Activated T-cell treated with anti-CD3 and anti-CD28 coated beads for 4 hours (primary cell): ENCODE measurements around the gene SELENOO.
A peak's percentile ranks its signal among the peaks of the same experiment; 100 is the strongest.
"Not testable (repeated sequence)": the region's sequence is repeated elsewhere in the genome, so short reads cannot be mapped to it uniquely, and the experiment has no call there.

Experiments used
- DNase-seq: peaks from one replicate; pipeline ENCODE4 v3.0.0-alpha.2; 2020

SELENOO gene, protein sequence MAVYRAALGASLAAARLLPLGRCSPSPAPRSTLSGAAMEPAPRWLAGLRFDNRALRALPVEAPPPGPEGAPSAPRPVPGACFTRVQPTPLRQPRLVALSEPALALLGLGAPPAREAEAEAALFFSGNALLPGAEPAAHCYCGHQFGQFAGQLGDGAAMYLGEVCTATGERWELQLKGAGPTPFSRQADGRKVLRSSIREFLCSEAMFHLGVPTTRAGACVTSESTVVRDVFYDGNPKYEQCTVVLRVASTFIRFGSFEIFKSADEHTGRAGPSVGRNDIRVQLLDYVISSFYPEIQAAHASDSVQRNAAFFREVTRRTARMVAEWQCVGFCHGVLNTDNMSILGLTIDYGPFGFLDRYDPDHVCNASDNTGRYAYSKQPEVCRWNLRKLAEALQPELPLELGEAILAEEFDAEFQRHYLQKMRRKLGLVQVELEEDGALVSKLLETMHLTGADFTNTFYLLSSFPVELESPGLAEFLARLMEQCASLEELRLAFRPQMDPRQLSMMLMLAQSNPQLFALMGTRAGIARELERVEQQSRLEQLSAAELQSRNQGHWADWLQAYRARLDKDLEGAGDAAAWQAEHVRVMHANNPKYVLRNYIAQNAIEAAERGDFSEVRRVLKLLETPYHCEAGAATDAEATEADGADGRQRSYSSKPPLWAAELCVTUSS

DNA sequence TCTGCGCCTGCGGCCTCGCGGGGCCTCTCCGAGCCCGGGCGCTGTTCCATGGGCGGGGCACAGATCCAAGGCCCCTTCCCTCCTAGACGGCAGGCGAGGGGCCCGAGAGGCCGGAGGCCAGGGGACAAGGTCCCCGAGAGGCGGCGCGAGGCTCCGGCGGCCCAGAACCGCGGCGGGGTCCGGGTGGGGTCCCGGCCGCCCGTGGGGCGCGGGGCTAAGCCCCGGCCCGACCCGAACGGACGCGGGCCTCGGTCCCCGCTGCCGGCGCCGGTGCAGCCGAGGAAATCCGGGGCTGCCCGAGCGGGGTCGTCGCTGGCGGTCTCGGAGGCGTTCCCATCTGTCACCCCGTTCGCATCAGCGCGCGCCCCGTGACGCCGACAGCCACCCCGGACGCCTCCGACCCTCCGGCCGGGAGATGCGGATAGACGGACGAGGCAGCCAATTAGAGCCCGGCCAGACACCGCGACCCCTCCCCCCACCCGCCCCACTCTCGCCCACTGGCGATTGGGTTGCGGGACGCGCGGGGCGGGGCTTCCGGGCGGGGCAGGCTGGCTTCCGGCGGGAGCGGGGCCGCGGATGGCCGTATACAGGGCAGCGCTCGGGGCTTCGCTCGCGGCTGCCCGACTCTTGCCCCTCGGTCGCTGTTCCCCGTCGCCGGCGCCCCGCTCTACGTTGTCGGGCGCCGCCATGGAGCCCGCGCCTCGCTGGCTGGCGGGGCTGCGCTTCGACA lies at the start of gene SELENOO:
Gene SELENOO, plus strand, starts transcription at position 551 of the 730 bp plus-strand sequence. Its CDS starts 26 bp downstream, at position 577.
- peak; percentile 82 for DNase-seq

DNA sequence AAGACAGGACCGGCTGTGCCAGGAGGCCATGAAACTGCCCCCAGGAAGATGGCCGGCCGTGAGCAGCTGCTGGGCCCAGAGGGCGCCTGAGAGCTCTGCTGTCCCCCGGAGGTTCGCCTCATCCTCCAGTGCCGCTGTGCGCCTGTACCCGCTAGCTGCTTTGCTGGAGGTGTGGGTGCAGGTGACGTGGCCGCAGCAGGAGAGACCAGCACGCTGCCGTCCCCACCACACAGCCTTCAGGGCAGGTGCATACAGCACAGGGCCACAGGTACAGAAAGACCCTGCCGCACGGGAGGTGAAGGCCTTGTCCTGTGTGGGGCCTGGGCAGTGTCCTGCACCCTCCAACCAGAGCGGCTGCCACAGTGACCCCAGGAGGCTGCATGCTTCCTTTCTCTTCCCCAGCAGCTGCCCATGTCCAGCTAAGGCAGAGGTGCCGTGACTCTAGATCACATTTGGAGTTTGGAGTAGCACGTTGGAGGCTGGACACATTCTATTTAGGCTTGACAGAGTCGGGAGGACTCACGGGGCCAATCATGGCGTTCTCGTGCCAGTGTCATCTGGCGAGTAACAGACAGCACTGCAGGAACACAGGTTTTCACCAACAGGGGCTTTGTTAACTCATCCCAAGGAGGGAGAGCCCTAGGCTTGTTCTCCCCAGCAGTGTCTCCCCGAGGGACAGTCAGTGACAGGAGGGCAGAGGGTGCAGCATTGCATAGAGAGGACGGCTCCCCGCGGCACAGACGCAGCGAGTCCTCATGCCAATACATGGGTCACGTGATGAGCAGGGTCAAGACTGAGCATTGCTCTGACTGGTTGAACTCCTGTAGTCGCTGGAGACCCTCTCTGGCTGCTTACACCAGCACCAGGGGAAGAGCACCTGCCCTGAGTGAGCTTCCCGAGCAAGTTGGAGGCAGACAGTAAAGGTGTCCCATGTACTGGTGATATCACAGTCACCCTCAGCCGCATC lies 49.0 kb upstream of the SELENOO start:
- no peak for DNase-seq

DNA sequence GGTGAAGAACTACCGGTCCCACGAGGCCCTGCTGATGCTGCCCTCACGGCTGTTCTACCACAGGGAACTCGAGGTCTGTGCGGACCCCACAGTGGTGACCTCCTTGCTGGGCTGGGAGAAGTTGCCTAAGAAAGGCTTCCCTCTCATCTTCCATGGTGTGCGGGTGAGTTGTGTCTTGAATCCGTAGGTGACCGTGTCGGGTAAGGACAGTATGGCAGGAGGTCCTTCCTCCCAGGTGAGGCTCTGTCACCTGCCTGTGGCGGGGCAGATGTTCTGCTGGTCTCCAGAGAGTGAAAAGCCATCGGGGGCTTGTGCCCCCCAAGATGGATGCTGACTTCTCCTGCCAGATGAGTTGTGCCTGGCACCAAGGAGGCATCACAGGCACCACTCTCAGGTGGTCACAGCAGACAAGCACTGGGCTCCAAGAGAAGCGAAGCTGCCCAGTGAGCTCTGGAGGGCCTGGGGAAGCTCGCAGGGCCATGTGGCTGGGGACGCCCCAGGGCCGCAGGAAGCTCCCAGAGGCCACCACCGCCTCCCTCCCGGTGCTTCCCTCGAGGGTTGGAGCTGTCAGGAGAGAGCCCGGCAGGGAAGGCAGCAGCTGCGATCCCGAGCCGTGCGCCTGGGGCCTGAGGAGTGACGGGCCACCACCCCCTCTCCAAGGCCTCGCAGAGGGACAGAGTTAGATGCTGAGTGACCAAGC lies 47.6 kb upstream of the SELENOO start:
- DNase-seq, result no peak

DNA sequence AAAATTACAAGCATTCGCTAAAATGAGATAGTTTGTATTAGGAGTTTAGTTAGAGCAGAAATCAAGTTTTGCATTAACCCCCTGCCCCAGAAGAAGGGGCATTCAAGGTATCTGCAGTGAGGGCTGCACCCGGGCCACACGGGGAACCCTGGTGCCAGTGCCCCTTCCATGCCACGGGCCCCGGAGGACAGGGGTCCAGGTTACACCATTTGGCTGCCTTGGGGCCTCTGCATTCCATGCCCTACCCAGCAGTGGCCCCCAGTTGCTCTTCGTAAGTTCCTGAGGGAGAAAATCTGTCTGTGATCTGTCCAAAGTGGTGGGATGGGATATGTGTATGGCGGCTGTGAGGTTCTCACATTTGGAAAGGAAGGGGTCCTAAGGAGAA lies 47.1 kb upstream of the SELENOO start:
- DNase-seq, result no peak

DNA sequence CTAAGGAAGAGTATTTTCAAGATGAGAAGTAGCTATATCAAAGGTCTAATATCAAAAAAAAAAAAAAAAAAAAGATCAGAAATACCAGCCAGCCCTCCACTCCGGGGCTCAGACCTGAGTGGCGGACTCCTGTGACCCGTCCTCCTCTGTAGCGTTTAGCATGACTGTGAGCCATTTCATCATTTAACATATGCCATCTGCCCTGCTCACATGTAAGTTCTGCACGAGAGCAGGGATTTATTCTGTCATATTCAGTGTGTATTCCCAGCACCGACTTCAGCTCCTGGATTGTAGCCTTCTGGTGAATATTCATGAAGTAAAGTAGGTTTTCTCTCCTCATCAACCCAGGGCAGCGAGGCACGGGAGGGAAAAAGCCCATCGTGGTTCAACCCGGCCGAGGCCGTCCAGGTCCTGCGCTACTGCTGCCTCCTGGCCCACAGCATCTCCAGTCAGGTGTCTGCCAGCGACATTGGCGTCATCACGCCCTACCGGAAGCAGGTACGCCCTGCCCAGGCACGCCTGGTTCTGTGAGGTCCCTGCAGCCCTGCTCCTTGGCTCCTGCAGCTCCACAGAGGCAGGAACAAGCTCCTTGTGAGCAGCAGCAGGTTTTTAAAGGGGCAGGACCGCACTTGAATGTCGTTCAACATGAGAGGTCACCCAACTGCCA lies 43.0 kb upstream of the SELENOO start:
- DNase-seq, result no peak

DNA sequence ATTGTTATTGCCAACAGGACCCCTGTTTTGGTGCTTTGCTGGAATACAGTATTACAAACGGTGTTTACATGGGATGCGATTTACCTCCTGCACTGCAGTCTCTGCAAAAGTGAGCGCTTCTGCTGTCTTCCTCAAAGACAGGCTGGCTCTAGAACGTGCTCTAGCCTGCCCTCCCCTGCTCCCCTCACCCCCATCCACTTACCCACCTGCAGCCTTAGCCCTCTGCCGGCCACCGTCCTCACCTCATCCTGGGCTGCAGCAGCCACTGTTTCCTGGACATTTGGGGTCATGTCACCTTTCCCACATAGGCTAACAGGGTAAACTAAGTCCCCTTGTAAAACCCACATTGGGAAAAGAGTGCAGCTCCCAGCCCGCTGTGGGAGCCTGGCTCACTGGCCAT lies 39.9 kb upstream of the SELENOO start:
- DNase-seq, result no peak

DNA sequence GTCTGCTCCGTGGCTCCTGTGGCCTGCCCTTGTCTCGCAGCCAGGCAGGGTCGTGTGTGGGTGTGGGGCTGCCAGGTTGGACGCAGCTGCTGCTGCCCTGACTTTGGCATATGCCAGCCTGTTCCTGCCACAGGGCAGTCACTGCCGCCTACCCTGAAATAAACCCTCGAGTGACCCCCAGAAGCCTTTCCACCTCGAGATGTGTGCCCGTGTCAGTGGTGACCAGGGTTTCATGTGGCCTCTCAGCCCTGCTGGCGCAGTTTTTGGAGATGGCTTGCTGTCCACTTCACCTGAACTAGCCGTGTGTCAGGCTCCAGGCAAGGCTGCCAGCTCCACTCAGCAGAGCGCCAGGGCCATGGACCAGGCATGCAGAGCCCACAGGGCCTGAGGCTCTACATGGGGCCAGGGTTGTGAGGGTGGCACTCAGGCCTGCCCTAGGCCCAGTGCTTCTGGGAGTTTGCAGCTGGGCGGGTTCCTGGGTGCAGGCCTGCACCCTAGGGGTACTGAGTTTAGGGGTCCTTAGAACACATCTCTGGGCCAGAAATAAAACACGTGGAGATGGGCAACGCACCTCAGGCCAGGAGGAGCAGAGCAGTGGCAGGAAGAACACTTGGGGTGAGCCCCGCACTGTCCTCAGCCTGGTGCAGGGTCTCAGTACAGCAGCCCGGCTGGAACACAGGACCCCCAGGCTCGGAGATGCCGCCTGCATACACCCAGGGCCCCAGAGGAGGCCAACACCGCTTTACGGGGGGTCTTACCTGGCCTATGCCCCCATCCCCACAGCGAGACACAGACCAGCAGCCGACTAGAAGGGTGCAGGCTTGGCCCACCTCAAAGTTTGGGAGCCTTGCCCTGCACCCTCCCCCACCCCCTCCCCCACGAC lies 39.1 kb upstream of the SELENOO start:
- DNase-seq, result no peak

DNA sequence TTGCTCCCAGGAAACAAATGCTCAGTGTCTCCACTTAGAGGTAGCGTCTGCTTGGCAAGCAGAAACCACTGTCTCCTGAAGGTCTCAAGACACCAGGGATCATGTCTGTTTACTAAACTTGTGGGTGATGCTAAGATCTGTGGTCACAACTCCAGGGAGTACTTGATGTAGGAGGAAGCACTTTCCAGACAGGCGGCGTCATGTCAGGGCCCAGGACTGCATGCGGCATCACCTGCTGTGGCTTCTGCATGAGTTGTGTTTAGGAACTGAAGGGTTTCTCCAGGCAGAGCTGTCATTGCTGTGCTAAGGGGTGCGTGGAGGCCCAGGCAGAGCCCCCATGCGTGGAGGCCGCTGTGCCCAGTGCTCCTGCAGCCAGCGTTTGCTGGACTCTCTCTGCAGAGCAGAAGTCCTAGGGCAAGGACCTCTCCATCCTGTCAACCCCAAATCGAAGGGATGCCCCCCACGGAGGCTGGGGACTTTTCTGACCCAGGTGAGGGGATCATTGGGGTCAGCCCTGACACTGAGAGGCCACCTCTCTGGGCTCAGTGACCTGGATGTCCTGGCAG lies 38.3 kb upstream of the SELENOO start:
- no peak for DNase-seq

DNA sequence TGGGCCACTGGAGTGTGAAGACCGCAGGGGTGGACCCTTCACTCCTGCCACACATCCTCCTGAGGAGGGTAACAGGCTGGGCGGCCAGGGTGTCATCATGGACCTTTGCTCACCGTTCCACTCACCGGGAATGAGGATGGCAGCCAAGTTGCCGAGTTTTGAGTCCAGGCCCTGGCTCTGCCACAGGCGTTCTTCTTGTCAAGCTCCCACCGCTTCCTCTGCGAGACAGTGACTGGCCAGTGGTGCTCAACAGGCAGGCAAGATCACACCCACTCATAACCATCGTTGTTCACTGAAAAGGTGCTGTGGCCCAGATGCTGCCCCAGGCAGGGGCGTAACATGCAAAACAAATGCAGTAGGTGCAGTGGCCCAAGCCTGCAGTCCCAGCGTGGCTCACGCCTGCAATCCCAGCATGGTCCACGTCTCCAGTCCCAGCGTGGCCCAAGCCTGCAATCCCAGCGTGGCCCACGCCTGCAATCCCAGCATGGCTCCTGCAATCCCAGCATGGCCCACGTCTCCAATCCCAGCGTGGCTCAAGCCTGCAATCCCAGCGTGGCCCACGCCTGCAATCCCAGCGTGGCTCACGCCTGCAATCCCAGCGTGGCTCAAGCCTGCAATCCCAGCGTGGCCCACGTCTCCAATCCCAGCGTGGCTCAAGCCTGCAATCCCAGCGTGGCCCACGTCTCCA lies 35.2 kb upstream of the SELENOO start:
- no peak for DNase-seq

DNA sequence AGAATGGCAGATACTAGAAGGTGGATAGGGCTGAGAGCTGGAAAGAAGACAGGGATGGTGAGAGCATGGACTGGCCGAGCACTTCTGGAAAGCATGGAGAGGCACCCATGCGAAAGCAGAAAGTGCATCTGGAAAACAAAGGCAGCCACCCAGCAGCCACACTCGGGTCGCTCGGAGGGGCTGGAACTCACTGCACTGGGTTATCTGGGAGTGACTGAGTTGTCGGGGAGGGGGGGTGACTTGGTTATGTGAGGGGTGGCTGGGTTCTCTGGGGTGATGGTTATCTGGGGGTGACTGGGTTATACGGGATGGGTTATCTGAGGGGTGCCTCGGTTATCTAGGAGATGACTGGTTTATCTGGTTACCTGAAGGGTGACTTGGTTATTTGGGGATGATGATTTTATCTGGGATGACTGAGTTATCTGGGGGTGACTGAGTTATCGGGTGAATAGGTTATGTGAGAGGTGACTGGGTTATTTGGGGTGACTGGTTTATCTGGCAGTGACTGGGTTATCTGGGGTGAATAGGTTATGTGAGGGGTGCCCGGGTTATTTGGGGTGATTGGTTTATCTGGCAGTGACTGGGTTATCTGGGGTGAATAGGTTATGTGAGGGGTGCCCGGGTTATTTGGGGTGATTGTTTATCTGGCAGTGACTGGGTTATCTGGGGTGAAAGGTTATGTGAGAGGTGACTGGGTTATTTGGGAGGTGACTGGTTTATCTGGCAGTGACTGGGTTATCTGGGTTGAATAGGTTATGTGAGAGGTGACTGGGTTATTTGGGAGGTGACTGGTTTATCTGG lies 32.9 kb upstream of the SELENOO start:
- DNase-seq, result no peak

DNA sequence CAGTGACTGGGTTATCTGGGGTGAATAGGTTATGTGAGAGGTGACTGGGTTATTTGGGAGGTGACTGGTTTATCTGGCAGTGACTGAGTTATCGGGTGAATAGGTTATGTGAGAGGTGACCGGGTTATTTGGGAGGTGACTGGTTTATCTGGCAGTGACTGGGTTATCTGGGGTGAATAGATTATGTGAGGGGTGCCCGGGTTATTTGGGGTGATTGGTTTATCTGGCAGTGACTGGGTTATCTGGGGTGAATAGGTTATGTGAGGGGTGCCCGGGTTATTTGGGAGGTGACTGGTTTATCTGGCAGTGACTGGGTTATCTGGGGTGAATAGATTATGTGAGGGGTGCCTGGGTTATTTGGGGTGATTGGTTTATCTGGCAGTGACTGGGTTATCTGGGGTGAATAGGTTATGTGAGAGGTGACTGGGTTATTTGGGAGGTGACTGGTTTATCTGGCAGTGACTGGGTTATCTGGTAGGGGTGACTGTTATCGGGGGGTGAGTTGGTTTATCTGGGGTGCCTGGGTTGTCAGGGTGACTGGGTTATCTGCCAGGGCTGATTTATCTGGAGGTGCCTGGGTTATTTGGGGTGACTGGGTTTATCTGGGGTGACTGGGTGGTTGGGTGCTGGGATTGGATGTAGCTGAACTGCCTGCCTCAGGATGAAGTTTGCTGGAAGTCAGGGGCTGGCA lies 32.2 kb upstream of the SELENOO start:
- DNase-seq, result not testable (repeated sequence)

DNA sequence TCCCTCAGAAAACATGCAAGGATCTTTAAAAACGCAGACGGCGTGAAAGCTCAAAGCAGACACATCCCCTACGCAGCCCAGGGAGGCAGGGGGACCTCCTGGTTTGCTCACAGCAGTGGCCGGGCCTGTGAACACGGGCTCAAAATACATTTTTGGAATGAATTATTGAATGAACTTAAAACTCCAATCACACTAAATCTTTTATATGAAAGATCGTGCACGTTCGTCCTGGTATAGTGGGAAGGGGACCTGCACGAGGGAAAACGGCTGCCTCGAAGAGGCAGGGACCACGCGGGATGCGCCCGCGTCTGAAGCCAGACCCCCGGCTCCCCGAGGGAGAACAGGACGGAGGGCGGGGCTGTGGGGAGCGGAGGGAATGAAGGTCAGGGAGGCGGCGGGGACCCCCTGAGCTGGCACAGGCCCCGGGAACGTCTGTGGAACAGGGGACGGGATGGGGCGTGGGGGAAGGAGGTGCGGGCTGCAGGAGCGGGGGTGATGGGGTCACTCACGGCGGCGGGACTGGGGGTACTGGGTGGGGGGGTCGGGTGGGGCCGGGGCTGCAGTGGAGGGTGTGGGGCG lies 31.5 kb upstream of the SELENOO start:
- DNase-seq, result no peak

DNA sequence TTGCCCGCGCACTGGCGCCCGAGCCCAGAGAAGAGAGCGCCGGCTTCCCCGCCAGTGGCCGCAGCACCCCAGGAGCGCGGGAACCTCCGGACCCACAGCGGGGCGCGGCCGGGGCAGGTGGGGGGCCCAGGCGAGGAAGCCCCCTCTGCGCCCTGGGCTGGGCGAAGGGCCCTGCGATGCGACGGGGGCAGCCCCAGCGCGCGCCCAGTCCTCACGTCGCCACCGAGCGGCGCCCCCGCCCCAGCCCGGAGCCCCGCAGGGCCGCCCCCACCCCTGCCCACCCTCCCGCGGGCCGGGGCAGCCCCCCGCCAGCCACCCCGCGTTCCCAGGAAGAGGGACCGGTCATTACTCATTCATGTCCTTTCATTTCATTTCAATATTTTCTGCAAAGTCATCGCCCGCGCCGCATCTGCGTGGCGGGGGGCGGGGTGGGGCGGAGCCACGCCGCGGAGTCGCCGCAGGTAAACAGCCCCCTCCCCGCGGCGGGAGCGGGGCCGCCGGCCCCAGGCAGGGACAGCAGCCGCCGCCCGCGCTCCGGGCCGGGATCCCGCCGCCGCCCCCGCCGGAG lies 31.0 kb upstream of the SELENOO start:
- peak; percentile 43 for DNase-seq

DNA sequence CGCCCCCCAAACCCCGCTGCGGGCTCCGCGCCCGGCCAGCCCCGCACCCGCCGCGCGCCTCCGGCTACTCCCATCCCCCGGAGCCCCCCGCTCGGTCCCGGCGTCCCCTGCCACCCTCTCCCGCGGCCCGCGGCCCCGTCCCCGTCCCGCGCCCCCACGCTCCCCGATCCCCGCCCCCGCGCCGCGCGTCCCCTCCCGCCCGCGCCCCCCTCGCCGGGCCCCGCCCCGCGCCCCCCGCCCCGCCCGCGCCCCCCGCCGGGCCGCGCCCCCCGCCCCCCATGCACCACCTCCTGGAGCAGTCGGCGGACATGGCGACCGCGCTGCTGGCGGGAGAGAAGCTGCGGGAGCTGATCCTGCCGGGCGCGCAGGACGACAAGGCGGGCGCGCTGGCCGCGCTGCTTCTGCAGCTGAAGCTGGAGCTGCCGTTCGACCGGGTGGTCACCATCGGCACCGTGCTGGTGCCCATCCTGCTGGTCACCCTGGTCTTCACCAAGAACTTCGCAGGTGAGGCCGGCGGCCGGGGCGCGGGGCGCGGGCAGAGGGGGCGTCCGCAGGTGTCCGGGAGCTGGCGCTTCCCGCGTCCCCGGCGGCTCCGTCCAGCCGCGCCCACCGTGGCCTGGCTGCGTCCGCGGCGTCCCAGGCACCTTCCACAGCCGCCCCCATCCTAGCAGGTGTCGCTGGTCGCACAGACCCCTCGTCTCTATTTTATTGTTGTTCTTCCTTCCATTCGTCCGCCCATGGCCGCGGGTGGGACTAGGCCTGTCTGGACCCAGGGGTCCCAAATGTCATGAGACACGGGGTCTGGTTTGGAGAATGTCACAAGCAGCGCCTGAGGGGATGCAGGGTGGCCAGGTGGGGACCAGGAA lies 30.1 kb upstream of the SELENOO start, which contains the start of gene PANX2:
Gene PANX2, plus strand, starts transcription at position 279 of the 866 bp plus-strand sequence. Its CDS starts 0 bp downstream, at position 279.
- DNase-seq, result no peak

DNA sequence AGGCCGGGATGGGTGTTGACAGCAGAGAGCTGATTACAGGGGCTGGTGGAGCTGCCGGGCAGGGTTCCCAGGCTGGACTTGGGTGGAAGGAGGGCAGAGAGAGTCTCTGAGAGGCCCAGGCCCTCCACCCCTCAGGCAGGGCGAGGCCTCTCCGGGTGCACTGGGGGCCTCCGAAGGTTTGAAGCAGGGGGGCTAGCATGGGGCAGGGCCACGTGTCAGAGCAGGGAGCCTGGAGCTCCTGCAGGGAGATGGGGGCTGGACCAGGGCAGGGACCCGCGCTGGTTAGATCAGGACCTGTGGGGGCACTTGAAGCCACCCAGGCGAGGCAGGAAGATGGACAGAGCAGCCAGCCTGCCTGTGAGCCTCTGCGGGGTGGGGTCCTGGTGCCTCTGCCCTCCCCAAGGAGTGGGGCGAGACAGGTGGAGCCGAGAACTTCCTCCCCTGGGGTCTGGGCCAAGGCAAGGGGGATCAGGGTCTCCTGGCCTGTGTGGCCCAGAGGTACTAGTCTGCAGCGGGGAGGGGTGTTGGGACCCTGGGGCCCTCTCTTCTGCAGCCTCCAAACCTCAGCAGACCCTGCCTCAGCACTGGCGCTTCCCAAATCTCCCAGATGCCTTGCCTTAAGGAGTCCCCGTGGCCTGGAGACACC lies 29.4 kb upstream of the SELENOO start:
- DNase-seq, result no peak
